Stomach (tissue), 19 donors: ENCODE results near the gene FZR1. TPM values are rescaled to one million over a fixed set of nuclear protein-coding genes. Genes with fewer than 3 reads are reported as not detected.

ENCODE experiments used
- DNase-seq, 2 donors: peaks; one replicate each; pipeline versions ENCODE4 v3.0.0 to v3.0.0-alpha.2; 2013 to 2019
- H3K27ac ChIP-seq, 5 donors: fragments of 200-600 bp in 4 of 5; sonication (generic) in 4 of 5; one replicate each; pipeline ENCODE4 v1.5.1; 2013 to 2019; ENCODE audit warnings: mild to moderate bottlenecking in 1 of 5, moderate library complexity in 1 of 5
- H3K27me3 ChIP-seq, 3 donors: fragments of 200-600 bp; sonication (generic); one replicate each; pipeline ENCODE4 v1.5.1; 2017 to 2019; ENCODE audit warnings: mixed run types in 1 of 3
- H3K36me3 ChIP-seq, 4 donors: fragments of 200-600 bp; sonication (generic); 1 replicate in 3 of 4; 2 replicates in 1 of 4; pipeline ENCODE4 v1.5.1; 2016 to 2019
- H3K4me1 ChIP-seq, 4 donors: fragments of 200-600 bp; sonication (generic); one replicate each; pipeline ENCODE4 v1.5.1; 2016 to 2019
- H3K4me3 ChIP-seq, 4 donors: fragments of 200-600 bp; sonication (generic) in 3 of 4; one replicate each; pipeline ENCODE4 v1.5.1; 2016 to 2019; ENCODE audit warnings: mild to moderate bottlenecking in 1 of 4
- H3K9me3 ChIP-seq, 4 donors: fragments of 200-600 bp; sonication (generic); one replicate each; pipeline ENCODE4 v1.5.1; 2016 to 2019
- EP300 ChIP-seq: sonication (generic); formaldehyde crosslinking; IDR thresholded peaks from one replicate; pipeline ENCODE4 v1.6.1; 2017; ENCODE audit warnings: antibody characterized with exemption
- POLR2A ChIP-seq, 4 donors: fragments of 450-650 bp; IDR thresholded peaks; one replicate each; pipeline ENCODE4 v1.6.1; 2016; ENCODE audit warnings: antibody characterized with exemption in 4 of 4, control low read depth in 2 of 4, mild to moderate bottlenecking in 1 of 4, moderate library complexity in 1 of 4
- POLR2AphosphoS5 ChIP-seq, 3 donors: sonication (generic); formaldehyde crosslinking; IDR thresholded peaks; one replicate each; pipeline ENCODE4 v1.6.1; 2016; ENCODE audit warnings: antibody characterized with exemption in 3 of 3
- WGBS, 5 donors: extraction: QIAGEN DNeasy Blood & Tissue Kit in 3 of 5; methylation state at CpG; one replicate each; pipeline versions ENCODE4 v1.1.5 to v1.1.7; 2013 to 2018; 5-methylcytosine and 5-hydroxymethylcytosine counted together
- intact Hi-C: fragments of 100-400 bp; cut with DNase I; formaldehyde crosslinking; loops from one replicate; pipeline ENCODE4 v1.15.1; 2023; ENCODE audit warnings: low total_unique reads
- long read RNA-seq, 10 donors: transcript quantifications; one replicate each; lab custom pipeline, GENCODE V29; 2026
- polyA plus RNA-seq, 3 donors: library from polyadenylated mRNA; stranded (reverse); fragments of 200-250 nt; gene quantifications; one replicate each; pipeline ENCODE4 v1.2.3, GENCODE V29; 2013
- total RNA-seq, 5 donors: library from RNA; depleted of rRNA; stranded (reverse); fragments of >200 nt; gene quantifications; one replicate each; pipeline versions ENCODE4 v1.1.0 to v1.2.3, GENCODE V29; 2014 to 2016
- TF ChIP-seq, protein P1 (sequence below), 7 experiments: fragments of 450-650 bp in 4 of 7; fragments of 200-600 bp in 3 of 7; sonication (generic) in 3 of 7; IDR thresholded peaks; one replicate each; pipeline ENCODE4 v1.5.1; 2016 to 2019; ENCODE audit warnings: antibody characterized with exemption in 7 of 7, control low read depth in 2 of 7, mild to moderate bottlenecking in 1 of 7
- donor health status: healthy with polysubstance abuse.
- donor health status: Bipolar disorder and iron deficiency.
- donor health status: healthy.

FZR1 gene
- total RNA-seq (100 to 1,000 TPM in 1 of 5 donors, 10 to 100 TPM in 3, 1 to 10 TPM in 1; 9.4 to 113 (median 31.9) TPM), polyA plus RNA-seq (10 to 100 TPM; 10.5 to 17.2 (median 13.9) TPM)
- long read RNA-seq, donor 1, full-length matches to known transcripts: 2 of 2 reads
- long read RNA-seq, donor 1, partial matches to known transcripts: 0 of 2 reads
- long read RNA-seq, donor 1, other reads (novel, unspliced or antisense): 0 of 2 reads
- long read RNA-seq, donor 2, full-length matches to known transcripts: 4 of 4 reads
- long read RNA-seq, donor 2, partial matches to known transcripts: 0 of 4 reads
- long read RNA-seq, donor 2, other reads (novel, unspliced or antisense): 0 of 4 reads
- long read RNA-seq, donor 3, full-length matches to known transcripts: 4 of 4 reads
- long read RNA-seq, donor 3, partial matches to known transcripts: 0 of 4 reads
- long read RNA-seq, donor 3, other reads (novel, unspliced or antisense): 0 of 4 reads
- long read RNA-seq, donor 4: 0 reads
- long read RNA-seq, donor 5, full-length matches to known transcripts: 2 of 2 reads
- long read RNA-seq, donor 5, partial matches to known transcripts: 0 of 2 reads
- long read RNA-seq, donor 5, other reads (novel, unspliced or antisense): 0 of 2 reads
- long read RNA-seq, donor 6, full-length matches to known transcripts: 7 of 7 reads
- long read RNA-seq, donor 6, partial matches to known transcripts: 0 of 7 reads
- long read RNA-seq, donor 6, other reads (novel, unspliced or antisense): 0 of 7 reads
- long read RNA-seq, donor 7, full-length matches to known transcripts: 5 of 5 reads
- long read RNA-seq, donor 7, partial matches to known transcripts: 0 of 5 reads
- long read RNA-seq, donor 7, other reads (novel, unspliced or antisense): 0 of 5 reads
- long read RNA-seq, donor 8, full-length matches to known transcripts: 3 of 3 reads
- long read RNA-seq, donor 8, partial matches to known transcripts: 0 of 3 reads
- long read RNA-seq, donor 8, other reads (novel, unspliced or antisense): 0 of 3 reads
- long read RNA-seq, donor 9, full-length matches to known transcripts: 3 of 8 reads
- long read RNA-seq, donor 9, partial matches to known transcripts: 5 of 8 reads
- long read RNA-seq, donor 9, other reads (novel, unspliced or antisense): 0 of 8 reads
- long read RNA-seq, donor 10, full-length matches to known transcripts: 4 of 4 reads
- long read RNA-seq, donor 10, partial matches to known transcripts: 0 of 4 reads
- long read RNA-seq, donor 10, other reads (novel, unspliced or antisense): 0 of 4 reads

DNA sequence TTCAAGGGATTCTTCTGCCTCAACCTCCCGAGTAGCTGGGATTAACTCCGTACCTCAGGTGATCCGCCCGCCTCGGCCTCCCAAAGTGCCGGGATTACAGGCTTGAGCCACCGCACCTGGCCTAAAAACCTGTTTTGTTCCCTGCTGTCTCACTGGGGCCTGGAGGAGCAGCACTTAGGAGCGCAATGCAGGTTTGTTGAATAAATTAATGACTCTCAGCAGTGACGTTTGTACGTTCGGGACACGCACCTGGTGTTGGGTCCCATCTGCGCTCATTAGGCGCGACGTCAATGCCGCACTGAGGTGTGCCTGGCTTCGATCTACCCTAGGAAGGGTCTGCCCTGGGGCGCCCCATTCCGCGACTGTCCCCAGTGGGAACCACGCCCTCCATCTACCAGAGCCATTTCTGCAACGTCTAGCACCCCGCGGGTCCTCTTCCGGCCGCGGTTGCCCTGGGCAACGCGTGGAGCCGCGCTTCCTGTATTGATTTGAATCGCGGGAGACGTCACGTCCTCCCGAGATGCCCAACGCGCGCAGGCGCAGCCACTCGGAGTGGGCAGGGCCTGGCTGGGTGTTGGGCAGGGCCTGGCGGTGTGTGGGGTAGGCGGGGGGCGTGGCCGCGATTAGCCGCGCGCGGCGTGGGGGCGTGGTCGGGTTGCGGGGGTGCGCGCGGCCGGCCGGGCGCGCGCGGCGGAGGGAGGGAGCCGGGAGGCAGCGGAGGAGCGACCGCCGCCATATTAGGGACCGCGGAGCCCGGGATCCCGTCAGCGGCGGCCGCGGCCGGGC, at the start of gene FZR1:
Gene FZR1 (plus strand): TSS at position 714 of the 786 bp plus-strand sequence. CDS start 16,679 bp downstream, outside the sequence.
- Histone ChIP-seq H3K27me3 (no peaks in the 10 kb centered on the region), H3K9me3 (no peaks in the 10 kb centered on the region), H3K4me3 (peak within 1 kb of the TSS; percentile 88 to 100 (median 98)), H3K36me3 (peaks cover 8 to 22% (median 21%) of the 10 kb centered on the region in 4 donors), H3K27ac (peak within 1 kb of the TSS; percentile 90 to 95 (median 92)), H3K4me1 (peaks cover 19 to 53% (median 48%) of the 10 kb centered on the region in 4 donors)
- 1 to 2% (median 1%) methylated on average over 38 to 79 of the region's 79 CpGs for WGBS, 5 donors
- TF ChIP-seq POLR2A (IDR thresholded peaks at IDR 0.05): peak in 1 of 4 donors; percentile 27
- TF ChIP-seq EP300: no peak
- TF ChIP-seq, protein P1, sequence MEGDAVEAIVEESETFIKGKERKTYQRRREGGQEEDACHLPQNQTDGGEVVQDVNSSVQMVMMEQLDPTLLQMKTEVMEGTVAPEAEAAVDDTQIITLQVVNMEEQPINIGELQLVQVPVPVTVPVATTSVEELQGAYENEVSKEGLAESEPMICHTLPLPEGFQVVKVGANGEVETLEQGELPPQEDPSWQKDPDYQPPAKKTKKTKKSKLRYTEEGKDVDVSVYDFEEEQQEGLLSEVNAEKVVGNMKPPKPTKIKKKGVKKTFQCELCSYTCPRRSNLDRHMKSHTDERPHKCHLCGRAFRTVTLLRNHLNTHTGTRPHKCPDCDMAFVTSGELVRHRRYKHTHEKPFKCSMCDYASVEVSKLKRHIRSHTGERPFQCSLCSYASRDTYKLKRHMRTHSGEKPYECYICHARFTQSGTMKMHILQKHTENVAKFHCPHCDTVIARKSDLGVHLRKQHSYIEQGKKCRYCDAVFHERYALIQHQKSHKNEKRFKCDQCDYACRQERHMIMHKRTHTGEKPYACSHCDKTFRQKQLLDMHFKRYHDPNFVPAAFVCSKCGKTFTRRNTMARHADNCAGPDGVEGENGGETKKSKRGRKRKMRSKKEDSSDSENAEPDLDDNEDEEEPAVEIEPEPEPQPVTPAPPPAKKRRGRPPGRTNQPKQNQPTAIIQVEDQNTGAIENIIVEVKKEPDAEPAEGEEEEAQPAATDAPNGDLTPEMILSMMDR (IDR thresholded peaks at IDR 0.05): peak in 1 of 7 experiments; percentile 2
- peak; percentile 66 to 94 (median 70) for TF ChIP-seq POLR2AphosphoS5 (IDR thresholded peaks at IDR 0.05)
- DNase-seq: peak; percentile 100
- intact Hi-C loops: no loop called here

- H3K36me3 ChIP-seq: peaks cover 67 to 91% (median 85%) of the 10 kb centered on the region in 4 donors
- no peak overlapping the region for H3K4me3 ChIP-seq
- H3K27ac ChIP-seq: peak overlapping the region in 4 of 5 donors; percentile 77 to 90 (median 82)
Measured at GRCh38 chr19:3456925-3457527, 49.1 kb upstream of the FZR1 start.

GRCh38 chr19:3457528-3458228, 48.4 kb upstream of the FZR1 start:
- intact Hi-C loops: no loop called here
- 50 to 68% (median 63%) methylated on average over 13 to 22 of the region's 22 CpGs for WGBS, 5 donors
- Histone ChIP-seq H3K4me1 (peaks cover 36 to 62% (median 45%) of the 10 kb centered on the region in 4 donors), H3K9me3 (no peaks in the 10 kb centered on the region), H3K36me3 (peaks cover 65 to 91% (median 85%) of the 10 kb centered on the region in 4 donors), H3K4me3 (no peak overlapping the region), H3K27me3 (no peaks in the 10 kb centered on the region), H3K27ac (peak overlapping the region; percentile 47 to 90 (median 79))
- peak in 1 of 2 donors; percentile 49 for DNase-seq
- TF ChIP-seq POLR2A (IDR thresholded peaks at IDR 0.05) (no peak), POLR2AphosphoS5 (IDR thresholded peaks at IDR 0.05) (no peak), EP300 (no peak)
- TF ChIP-seq, protein P1 (IDR thresholded peaks at IDR 0.05): no peak

More at GRCh38 chr19:3456925-3457527, 49.1 kb upstream of the FZR1 start:
- intact Hi-C loops: no loop called here
- peaks cover 36 to 62% (median 45%) of the 10 kb centered on the region in 4 donors for H3K4me1 ChIP-seq
- H3K9me3 ChIP-seq: no peaks in the 10 kb centered on the region
- H3K27me3 ChIP-seq: no peaks in the 10 kb centered on the region
- TF ChIP-seq POLR2AphosphoS5 (IDR thresholded peaks at IDR 0.05) (no peak), EP300 (no peak), POLR2A (IDR thresholded peaks at IDR 0.05) (no peak)
- TF ChIP-seq, protein P1 (IDR thresholded peaks at IDR 0.05): no peak
- DNase-seq: no peak
- WGBS, 5 donors: 75 to 85% (median 82%) methylated on average over 15 to 18 of the region's 18 CpGs
